ENCODE results near the gene CEBPZ. TPM values are rescaled to one million over a fixed set of nuclear protein-coding genes. Genes with fewer than 3 reads are reported as not detected.
"Not testable (repeated sequence)": the region's sequence is repeated elsewhere in the genome, so short reads cannot be mapped to it uniquely, and the experiment has no call there.

The CEBPZ gene
- total RNA-seq, 2 donors from 2014 or later, result 23.5 to 27.5 TPM

- Histone ChIP-seq H3K4me1 (peaks cover 0 to 12% of the 10 kb centered on the region in 2 donors), H3K27ac (no peak overlapping the region), H3K9me3 (peaks cover 0 to 6% of the 10 kb centered on the region in 2 donors), H3K36me3 (peaks cover 62% of the 10 kb centered on the region), H3K4me3 (no peak overlapping the region), H3K27me3 (no peaks in the 10 kb centered on the region)
- TF ChIP-seq CTCF (IDR thresholded peaks at IDR 0.05), result no peak
- no peak for DNase-seq (ENCODE audit: low spot score)
These were observed 29.6 kb downstream of the CEBPZ start for GRCh38 chr2:37201766-37202165.

DNA sequence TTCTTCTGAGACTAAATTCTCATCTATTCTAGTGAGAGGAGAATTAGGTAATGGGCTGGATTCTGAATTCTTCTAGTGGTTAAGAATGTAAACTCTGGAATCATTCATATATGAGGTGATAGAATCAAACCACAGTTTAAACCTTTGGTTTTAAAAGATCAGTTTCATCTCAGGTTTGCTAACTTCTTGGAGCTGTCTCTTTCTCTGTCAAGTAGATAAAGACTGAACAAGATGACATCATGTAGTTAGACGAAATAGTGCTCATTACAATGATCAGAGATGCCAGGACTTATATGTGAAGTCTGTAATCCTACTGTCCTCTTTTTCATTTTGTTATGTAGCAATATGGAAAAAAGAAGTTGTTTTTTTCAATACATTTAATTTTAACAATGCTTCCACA, 30.2 kb downstream of the CEBPZ start:
- Histone ChIP-seq H3K4me1 (peaks cover 0 to 12% of the 10 kb centered on the region in 2 donors), H3K27me3 (no peaks in the 10 kb centered on the region), H3K36me3 (peaks cover 56% of the 10 kb centered on the region), H3K4me3 (no peak overlapping the region), H3K27ac (no peak overlapping the region), H3K9me3 (peaks cover 0 to 6% of the 10 kb centered on the region in 2 donors)
- DNase-seq (ENCODE audit: low spot score), result no peak
- TF ChIP-seq CTCF (IDR thresholded peaks at IDR 0.05), result no peak

DNA sequence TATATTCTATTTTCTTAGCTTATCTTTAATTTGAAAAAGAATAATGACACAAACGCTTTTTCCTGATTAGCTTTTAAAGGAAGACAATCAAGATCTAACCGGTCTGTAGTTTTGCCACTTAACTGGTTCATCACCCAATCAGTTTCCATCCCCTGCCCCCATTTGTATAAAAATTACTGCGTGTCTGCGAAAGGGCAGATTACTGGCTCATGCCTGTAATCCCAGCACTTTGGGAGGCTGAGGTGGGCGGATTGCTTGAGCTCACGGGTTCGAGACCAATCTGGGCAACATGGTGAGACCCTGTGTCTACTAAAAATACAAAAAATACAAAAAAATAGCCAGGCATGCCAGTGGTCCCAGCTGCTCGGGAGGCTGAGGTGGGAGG, 32.7 kb downstream of the CEBPZ start:
- H3K27ac ChIP-seq, result no peak overlapping the region
- no peak for TF ChIP-seq CTCF (IDR thresholded peaks at IDR 0.05)
- DNase-seq (ENCODE audit: low spot score), result no peak
- H3K36me3 ChIP-seq, result peaks cover 34% of the 10 kb centered on the region
- H3K9me3 ChIP-seq, result peaks cover 0 to 3% of the 10 kb centered on the region in 2 donors
- no peaks in the 10 kb centered on the region for H3K27me3 ChIP-seq
- no peak overlapping the region for H3K4me3 ChIP-seq
- H3K4me1 ChIP-seq, result peaks cover 0 to 12% of the 10 kb centered on the region in 2 donors

GRCh38 chr2:37196320-37197195, 34.8 kb downstream of the CEBPZ start, which contains the start of gene CEBPZOS:
Gene CEBPZOS (plus strand): TSS chr2:37196496. CDS start chr2:37199705, 3,209 bp downstream.
- peak; percentile 87 for DNase-seq (ENCODE audit: low spot score)
- no peak for TF ChIP-seq CTCF (IDR thresholded peaks at IDR 0.05)
- peaks cover 0 to 12% of the 10 kb centered on the region in 2 donors for H3K4me1 ChIP-seq
- peaks cover 12% of the 10 kb centered on the region for H3K36me3 ChIP-seq
- no peaks in the 10 kb centered on the region for H3K27me3 ChIP-seq
- H3K27ac ChIP-seq, result peak within 1 kb of the TSS; percentile 88 to 91
- peak within 1 kb of the TSS; percentile 81 to 84 for H3K4me3 ChIP-seq
- H3K9me3 ChIP-seq, result no peaks in the 10 kb centered on the region

- not testable (repeated sequence) for DNase-seq (ENCODE audit: low spot score)
These were observed 35.5 kb downstream of the CEBPZ start for GRCh38 chr2:37195862-37196319.

GRCh38 chr2:37192551-37192950, 38.8 kb downstream of the CEBPZ start:
- H3K27ac ChIP-seq, result no peak overlapping the region
- no peak for TF ChIP-seq CTCF (IDR thresholded peaks at IDR 0.05)
- no peaks in the 10 kb centered on the region for H3K27me3 ChIP-seq
- H3K4me1 ChIP-seq, result peaks cover 0 to 6% of the 10 kb centered on the region in 2 donors
- H3K36me3 ChIP-seq, result no peaks in the 10 kb centered on the region
- H3K9me3 ChIP-seq, result no peaks in the 10 kb centered on the region
- no peak for DNase-seq (ENCODE audit: low spot score)
- H3K4me3 ChIP-seq, result no peak overlapping the region

More at GRCh38 chr2:37195862-37196319, 35.5 kb downstream of the CEBPZ start:
- peak overlapping the region; percentile 81 to 84 for H3K4me3 ChIP-seq
- not testable (repeated sequence) for H3K9me3 ChIP-seq, H3K36me3 ChIP-seq, H3K27me3 ChIP-seq
- peaks cover 0 to 12% of the 10 kb centered on the region in 2 donors for H3K4me1 ChIP-seq
- peak overlapping the region; percentile 88 to 91 for H3K27ac ChIP-seq
